Keratinocyte (primary cell): ENCODE data around the gene EIF2B2. TPM values are rescaled to one million over a fixed set of nuclear protein-coding genes. Genes with fewer than 3 reads are reported as not detected.

ENCODE experiments used
- DNase-seq: peaks from one replicate; pipeline ENCODE4 v3.0.0-alpha.2; 2011; ENCODE audit warnings: low read depth, missing footprints, low spot score
- FAIRE-seq: peaks from 2 replicates; lab custom pipeline; 2011; peaks lifted over from hg19 to GRCh38; lab: Jason Lieb, UNC
- H2AFZ ChIP-seq: 2 replicates; pipeline ENCODE4 v1.6.0; 2012; ENCODE audit warnings: low read length, control low read depth, inconsistent platforms; ENCODE audit not compliant: control insufficient read depth
- H3K27ac ChIP-seq: 2 replicates; pipeline ENCODE4 v1.5.1; 2011; ENCODE audit warnings: low read length; ENCODE audit not compliant: control insufficient read depth, insufficient read depth
- H3K27me3 ChIP-seq: 3 replicates; pipeline ENCODE4 v1.6.0; 2011; ENCODE audit warnings: low read length; ENCODE audit not compliant: control insufficient read depth, insufficient read depth; ENCODE audit errors: extremely low read depth
- H3K36me3 ChIP-seq, 2 experiments: 2 replicates in 1 of 2; 3 replicates in 1 of 2; pipeline ENCODE4 v1.5.1; 2011; ENCODE audit warnings: low read length in 2 of 2, mild to moderate bottlenecking in 1 of 2; ENCODE audit not compliant: control insufficient read depth in 2 of 2, insufficient read depth in 2 of 2; ENCODE audit errors: extremely low read depth in 1 of 2
- H3K4me1 ChIP-seq: 3 replicates; pipeline ENCODE4 v1.5.1; 2011; ENCODE audit warnings: low read length; ENCODE audit not compliant: control insufficient read depth, insufficient read depth; ENCODE audit errors: extremely low read depth
- H3K4me2 ChIP-seq: 3 replicates; pipeline ENCODE4 v1.6.0; 2011; ENCODE audit warnings: low read depth, low read length; ENCODE audit not compliant: control insufficient read depth, insufficient read depth; ENCODE audit errors: extremely low read depth
- H3K4me3 ChIP-seq, 3 experiments: fragments of 200-600 bp in 1 of 3; sonication (generic) in 1 of 3; 2 replicates in 2 of 3; 3 replicates in 1 of 3; pipeline ENCODE4 v1.5.1; 2011 to 2016; ENCODE audit warnings: low read length in 3 of 3, mild to moderate bottlenecking in 3 of 3, control low read depth in 2 of 3, inconsistent platforms in 1 of 3, low read depth in 1 of 3, mixed read lengths in 1 of 3, mixed run types in 1 of 3, moderate library complexity in 1 of 3; ENCODE audit not compliant: control insufficient read depth in 2 of 3, insufficient read depth in 2 of 3; ENCODE audit errors: extremely low read depth in 1 of 3
- H3K79me2 ChIP-seq: 2 replicates; pipeline ENCODE4 v1.6.0; 2012; ENCODE audit warnings: low read length; ENCODE audit not compliant: control insufficient read depth, insufficient read depth
- H3K9ac ChIP-seq: 3 replicates; pipeline ENCODE4 v1.6.0; 2011; ENCODE audit warnings: low read length; ENCODE audit not compliant: control insufficient read depth, insufficient read depth; ENCODE audit errors: extremely low read depth
- H3K9me1 ChIP-seq: 3 replicates; pipeline ENCODE4 v1.6.0; 2011; ENCODE audit warnings: low read length; ENCODE audit not compliant: control insufficient read depth, insufficient read depth; ENCODE audit errors: extremely low read depth
- H3K9me3 ChIP-seq: 2 replicates; pipeline ENCODE4 v1.5.1; 2012; ENCODE audit warnings: low read depth, low read length; ENCODE audit not compliant: control insufficient read depth
- H4K20me1 ChIP-seq: 3 replicates; pipeline ENCODE4 v1.6.0; 2011; ENCODE audit warnings: low read length; ENCODE audit not compliant: control insufficient read depth, insufficient read depth; ENCODE audit errors: extremely low read depth
- CTCF ChIP-seq, 3 experiments: IDR thresholded peaks in 1 of 3; conservative IDR thresholded peaks in 1 of 3; optimal IDR thresholded peaks in 1 of 3; 2 replicates in 2 of 3; 3 replicates in 1 of 3; pipeline versions ENCODE3 to v1.5.1; 2011; ENCODE audit warnings: low read length in 3 of 3, mild to moderate bottlenecking in 3 of 3, moderate library complexity in 2 of 3, control low read depth in 1 of 3, inconsistent platforms in 1 of 3; ENCODE audit not compliant: insufficient read depth in 2 of 3; ENCODE audit errors: extremely low read depth in 1 of 3
- EZH2 ChIP-seq: IDR thresholded peaks from one replicate; pipeline ENCODE4 v1.6.1; 2012; ENCODE audit warnings: inconsistent platforms, mild to moderate bottlenecking, low read length, moderate library complexity
- dilution Hi-C: fragments of 300-500 bp; cut with MboI; formaldehyde crosslinking; loops from one replicate; pipeline ENCODE4 v1.7.0; 2020; ENCODE audit warnings: low sequenced_read_pairs; ENCODE audit not compliant: extremely low pct_ligation_motif_present
- polyA plus RNA-seq, 5 experiments: library from polyadenylated mRNA; depleted of rRNA in 3 of 5; stranded (reverse) in 3 of 5; stranded (forward) in 1 of 5; unstranded in 1 of 5; fragments of >200 nt; gene quantifications; 1 replicate in 1 of 5; 2 replicates in 3 of 5; 3 replicates in 1 of 5; pipeline versions ENCODE4 v1.2.1 to v1.2.3, GENCODE V29; 2011 to 2012; ENCODE audit warnings: missing spikeins in 2 of 5, low read depth in 1 of 5, low replicate concordance in 1 of 5

EIF2B2 gene
- polyA plus RNA-seq, 1 donor (not counting 4 experiments of a cell fraction or from before 2014, with no cell fraction given) = 113 TPM

GRCh38 chr14:75046899-75047298, 44.2 kb downstream of the EIF2B2 start:
- H3K36me3 ChIP-seq = peaks cover 3 to 12% of the 10 kb centered on the region in 2 experiments
- H3K9ac ChIP-seq = no peak overlapping the region
- no peak overlapping the region for H2AFZ ChIP-seq
- TF ChIP-seq CTCF (optimal IDR thresholded peaks at IDR 0.05 in 1 of 3, IDR thresholded peaks at IDR 0.05 in 1 of 3, conservative IDR thresholded peaks at IDR 0.05 in 1 of 3; ENCODE audit: extremely low read depth in 1 of 3, insufficient read depth in 2 of 3, low read length in 3 of 3) = no peak
- no peak for TF ChIP-seq EZH2
- H3K79me2 ChIP-seq = peaks cover 3% of the 10 kb centered on the region
- peaks cover 24% of the 10 kb centered on the region for H3K4me1 ChIP-seq
- H3K9me3 ChIP-seq = no peaks in the 10 kb centered on the region
- DNase-seq = no peak
- H3K27me3 ChIP-seq = no peaks in the 10 kb centered on the region
- no peak for FAIRE-seq
- H3K27ac ChIP-seq = no peak overlapping the region
- dilution Hi-C loops = no loop called here
- H3K4me3 ChIP-seq = no peak overlapping the region
- no peaks in the 10 kb centered on the region for H3K9me1 ChIP-seq
- no peak overlapping the region for H3K4me2 ChIP-seq
- H4K20me1 ChIP-seq = no peaks in the 10 kb centered on the region

GRCh38 chr14:75047506-75047905, 44.8 kb downstream of the EIF2B2 start:
- Histone ChIP-seq H3K9ac (no peak overlapping the region), H3K36me3 (peaks cover 3 to 8% of the 10 kb centered on the region in 2 experiments), H3K4me3 (no peak overlapping the region), H3K27ac (no peak overlapping the region), H3K9me1 (no peaks in the 10 kb centered on the region), H3K79me2 (peaks cover 3% of the 10 kb centered on the region), H4K20me1 (no peaks in the 10 kb centered on the region), H3K4me2 (no peak overlapping the region), H3K9me3 (no peaks in the 10 kb centered on the region), H2AFZ (no peak overlapping the region), H3K27me3 (no peaks in the 10 kb centered on the region), H3K4me1 (peaks cover 18% of the 10 kb centered on the region)
- DNase-seq (no peak), FAIRE-seq (no peak)
- no peak for TF ChIP-seq CTCF (optimal IDR thresholded peaks at IDR 0.05 in 1 of 3, IDR thresholded peaks at IDR 0.05 in 1 of 3, conservative IDR thresholded peaks at IDR 0.05 in 1 of 3; ENCODE audit: extremely low read depth in 1 of 3, insufficient read depth in 2 of 3, low read length in 3 of 3)
- no peak for TF ChIP-seq EZH2
- dilution Hi-C loops = no loop called here
